HG03521 (cell line): ENCODE measurements around the gene NCKAP1.

Source experiments
- ATAC-seq: cut with Tn5 transposase; IDR thresholded peaks from one replicate; pipeline ENCODE4 v1.9.1; 2021; ENCODE audit warnings: mild to moderate bottlenecking, moderate library complexity; ENCODE audit not compliant: unreplicated experiment

Gene NCKAP1

GRCh38 chr2:182951948-182952663 is 86.2 kb downstream of the NCKAP1 start:
- ATAC-seq = no peak

- no peak for ATAC-seq
Observed at GRCh38 chr2:182950546-182950945, 87.7 kb downstream of the NCKAP1 start.

GRCh38 chr2:182949572-182950189 is 88.6 kb downstream of the NCKAP1 start:
- no peak for ATAC-seq

- ATAC-seq = no peak
Observed at GRCh38 chr2:182949052-182949451, 89.2 kb downstream of the NCKAP1 start.

- no peak for ATAC-seq
Observed at GRCh38 chr2:182946958-182947369, 91.3 kb downstream of the NCKAP1 start.

- no peak for ATAC-seq
Observed at GRCh38 chr2:182943339-182943738, 94.9 kb downstream of the NCKAP1 start.

- no peak for ATAC-seq
Observed at GRCh38 chr2:182942756-182943155, 95.5 kb downstream of the NCKAP1 start.

GRCh38 chr2:182941919-182942318 is 96.3 kb downstream of the NCKAP1 start:
- ATAC-seq = no peak

- no peak for ATAC-seq
Observed at GRCh38 chr2:182941121-182941722, 97.0 kb downstream of the NCKAP1 start.

- no peak for ATAC-seq
Observed at GRCh38 chr2:182937870-182938269, 100.4 kb downstream of the NCKAP1 start.

- no peak for ATAC-seq
Observed at GRCh38 chr2:182933629-182934028, 104.6 kb downstream of the NCKAP1 start.

GRCh38 chr2:182929972-182930371 is 108.3 kb downstream of the NCKAP1 start:
- ATAC-seq = no peak

- ATAC-seq = no peak
Observed at GRCh38 chr2:182924306-182924705, 114.0 kb downstream of the NCKAP1 start.

GRCh38 chr2:182921234-182921633 is 117.0 kb downstream of the NCKAP1 start:
- peak; percentile 46 for ATAC-seq

- ATAC-seq = peak; percentile 58
Observed at GRCh38 chr2:182920631-182921056, 117.6 kb downstream of the NCKAP1 start.

- no peak for ATAC-seq
Observed at GRCh38 chr2:182920089-182920488, 118.2 kb downstream of the NCKAP1 start.

GRCh38 chr2:182918961-182919652 is 119.2 kb downstream of the NCKAP1 start:
- ATAC-seq = no peak

- no peak for ATAC-seq
Observed at GRCh38 chr2:182917924-182918323, 120.3 kb downstream of the NCKAP1 start.

- no peak for ATAC-seq
Observed at GRCh38 chr2:182916417-182916816, 121.8 kb downstream of the NCKAP1 start.

GRCh38 chr2:182915369-182916326 is 122.6 kb downstream of the NCKAP1 start:
- ATAC-seq = no peak
